CD4-positive, alpha-beta T cell treated with Interleukin-10 for 1 hour (primary cell): ENCODE results near the gene IQUB.
"Not testable (repeated sequence)": the region's sequence is repeated elsewhere in the genome, so short reads cannot be mapped to it uniquely, and the experiment has no call there.

Experiments used
- DNase-seq: peaks from one replicate; pipeline ENCODE4 v3.0.0-alpha.2; 2020

IQUB gene

DNA sequence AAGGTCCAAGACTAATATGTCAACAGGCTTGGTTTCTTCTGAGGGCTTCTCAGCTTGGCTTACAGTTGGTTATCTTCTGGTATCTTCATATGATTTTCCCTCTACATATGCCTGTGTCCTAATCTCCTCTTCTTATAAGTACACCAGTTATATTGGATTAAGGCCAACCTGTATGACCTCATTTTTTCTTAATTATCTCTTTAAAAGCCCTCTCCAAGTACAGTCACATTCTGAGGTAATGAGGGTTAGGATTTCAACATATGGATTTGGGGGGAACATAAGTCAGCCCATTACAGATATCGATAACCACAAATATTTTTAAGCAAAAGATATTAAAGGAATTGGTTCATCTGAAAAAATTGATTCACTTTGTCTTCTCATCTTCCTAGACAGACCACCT lies 49.2 kb downstream of the IQUB start:
- no peak for DNase-seq

DNA sequence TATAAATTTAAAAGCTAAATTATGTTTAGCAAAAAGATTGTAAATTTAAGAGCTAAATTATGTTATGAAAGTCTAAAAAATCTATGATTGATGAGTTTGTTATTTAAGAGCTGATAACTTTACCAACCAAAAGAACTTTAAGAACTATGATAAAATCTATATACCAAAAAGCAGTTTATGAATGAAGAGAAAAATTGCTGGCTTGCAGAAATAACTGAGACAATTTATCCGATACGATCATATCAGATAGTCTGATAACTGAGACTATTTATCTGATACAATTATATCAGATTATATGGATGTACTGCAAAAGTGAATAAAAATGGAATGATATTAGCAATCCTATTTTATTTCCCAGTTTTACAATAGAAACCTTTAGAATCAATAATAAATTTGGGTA lies 50.2 kb downstream of the IQUB start:
- no peak for DNase-seq

DNA sequence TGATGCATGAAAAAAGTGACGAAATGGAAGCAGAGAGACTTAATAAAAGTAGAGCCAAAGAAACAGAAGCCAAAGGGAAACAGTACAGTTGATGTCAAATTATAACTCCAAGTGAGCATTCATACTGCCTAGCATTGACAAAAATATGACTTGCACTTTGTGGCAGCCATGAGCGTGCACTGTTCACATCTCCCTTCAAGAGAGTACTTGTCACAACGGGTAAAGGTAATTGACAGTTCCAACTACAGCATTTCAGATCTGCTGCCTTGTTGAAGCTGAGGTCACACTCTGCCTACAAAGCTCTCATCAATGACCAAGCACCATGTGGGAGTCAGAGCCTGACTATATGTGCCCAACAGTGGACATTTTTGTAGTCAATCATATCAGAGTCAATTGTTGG lies 54.3 kb downstream of the IQUB start:
- no peak for DNase-seq

DNA sequence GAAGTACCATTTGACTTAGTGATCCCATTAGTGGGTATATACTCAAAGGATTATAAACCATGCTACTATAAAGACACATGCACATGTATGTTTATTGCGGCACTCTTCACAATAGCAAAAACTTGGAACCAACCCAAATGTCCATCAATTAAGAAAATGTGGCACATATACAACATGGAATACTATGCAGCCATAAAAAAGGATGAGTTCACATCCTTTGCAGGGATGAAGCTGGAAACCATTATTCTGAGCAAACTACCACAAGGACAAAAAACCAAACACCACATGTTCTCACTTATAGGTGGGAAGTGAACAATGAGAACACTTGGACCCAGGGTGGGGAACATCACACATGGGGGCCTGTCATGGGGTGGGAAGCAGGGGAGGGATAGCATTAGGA lies 56.3 kb downstream of the IQUB start:
- not testable (repeated sequence) for DNase-seq

DNA sequence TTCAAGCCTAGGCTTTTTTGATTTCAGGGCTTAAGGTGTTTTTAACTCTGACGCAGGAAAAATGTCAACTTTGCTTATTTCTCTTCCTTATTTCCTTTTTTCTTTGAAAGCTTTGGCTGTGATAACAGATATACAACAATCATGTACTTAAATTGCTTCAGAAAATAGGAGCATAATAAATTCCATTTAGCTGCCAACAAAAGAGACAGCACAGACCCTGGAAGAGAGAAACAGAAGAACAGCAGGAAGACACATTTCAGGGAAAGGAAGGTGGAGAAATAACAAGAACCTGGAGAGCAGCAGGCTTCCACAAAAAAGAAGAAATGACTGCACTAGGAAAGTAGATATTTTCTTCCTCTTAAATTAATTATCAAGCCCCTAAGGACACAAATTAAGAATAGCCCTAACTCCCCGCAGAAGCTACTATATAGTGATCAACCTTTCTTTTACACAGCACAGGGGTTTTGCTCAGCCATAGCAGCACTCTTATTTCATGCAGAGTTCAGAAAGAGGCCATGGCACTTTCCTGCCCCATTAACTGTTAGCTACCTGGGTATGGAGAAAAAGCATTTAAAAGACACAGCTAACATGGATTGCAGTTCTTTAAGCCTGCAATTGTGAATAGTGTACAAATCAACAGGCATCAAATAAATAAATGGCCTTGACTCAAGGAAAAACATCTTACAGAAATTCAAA lies 61.5 kb downstream of the IQUB start:
- no peak for DNase-seq

DNA sequence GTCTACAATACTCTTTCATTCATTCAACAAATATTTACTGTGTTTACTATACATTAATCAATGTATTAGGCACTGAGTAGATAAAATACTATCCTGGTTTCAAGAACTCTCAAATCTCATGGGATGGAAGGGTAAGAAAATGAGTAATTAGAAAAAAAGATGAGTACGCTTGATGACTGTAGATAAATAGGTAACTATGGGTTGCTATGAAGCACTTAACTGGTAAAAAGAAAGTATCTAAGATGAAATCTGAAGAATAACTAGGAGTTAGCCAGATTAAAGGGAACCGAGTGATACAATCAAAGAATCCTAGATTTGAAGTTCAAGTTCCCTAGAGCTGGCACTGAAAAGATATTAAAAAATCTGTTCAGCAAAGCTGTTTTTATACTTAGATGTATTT lies 62.1 kb downstream of the IQUB start:
- no peak for DNase-seq

DNA sequence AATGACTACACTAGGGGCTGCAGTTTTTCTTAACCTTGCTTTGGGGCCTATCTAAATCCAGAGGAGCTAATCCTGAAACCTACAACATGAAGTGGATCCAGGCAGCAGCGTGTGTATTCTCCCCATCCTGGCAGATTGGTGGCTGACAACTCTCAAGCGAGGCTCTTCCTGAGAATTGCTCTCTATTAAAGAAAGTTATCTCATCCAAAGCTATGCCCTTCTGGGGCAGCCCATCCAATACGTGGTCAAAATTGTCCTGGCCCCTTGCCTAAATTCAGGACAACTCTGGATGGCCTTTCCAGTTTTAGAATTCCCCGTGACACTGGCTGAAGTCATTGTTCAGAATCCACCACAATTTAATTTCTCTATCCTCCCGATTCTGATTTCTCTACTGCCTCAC lies 66.1 kb downstream of the IQUB start:
- no peak for DNase-seq

DNA sequence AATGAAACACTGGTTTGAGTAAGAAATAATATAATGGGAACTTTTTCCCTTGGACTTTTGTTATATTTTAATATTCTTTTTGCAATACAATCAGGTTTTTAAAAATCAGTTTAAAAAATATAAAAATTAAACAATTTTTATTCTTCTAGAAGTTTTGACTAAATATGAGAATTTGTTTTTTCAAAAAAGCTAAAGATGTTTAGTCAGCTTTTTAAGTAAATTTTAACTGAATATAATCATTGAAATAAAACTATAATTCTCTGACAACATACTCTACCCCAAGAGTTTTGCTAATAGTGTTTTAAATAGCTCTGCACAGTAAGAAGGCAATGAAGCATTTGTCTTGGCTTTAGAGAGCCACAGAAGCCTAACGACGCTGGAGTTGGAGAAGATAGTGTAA lies 70.5 kb downstream of the IQUB start:
- DNase-seq, result no peak

DNA sequence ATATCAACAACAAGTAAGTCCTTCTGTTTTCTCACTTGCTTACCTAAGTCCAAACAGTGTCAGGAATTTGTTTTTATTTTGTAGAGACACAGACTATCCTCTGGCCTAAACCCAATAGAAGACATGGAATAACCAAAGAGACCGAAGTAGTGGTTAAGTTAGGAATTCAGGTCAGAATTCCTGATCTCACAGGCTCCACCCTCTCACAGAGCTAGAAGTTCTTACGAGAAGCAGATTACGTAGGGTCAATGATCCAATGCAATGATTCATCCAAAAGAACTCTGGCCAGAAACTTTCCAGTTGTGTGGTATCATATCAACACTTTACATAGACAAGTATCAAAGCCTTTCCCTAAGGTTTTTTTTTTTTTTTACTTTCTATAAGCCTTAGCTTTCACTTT lies 73.8 kb downstream of the IQUB start:
- no peak for DNase-seq

DNA sequence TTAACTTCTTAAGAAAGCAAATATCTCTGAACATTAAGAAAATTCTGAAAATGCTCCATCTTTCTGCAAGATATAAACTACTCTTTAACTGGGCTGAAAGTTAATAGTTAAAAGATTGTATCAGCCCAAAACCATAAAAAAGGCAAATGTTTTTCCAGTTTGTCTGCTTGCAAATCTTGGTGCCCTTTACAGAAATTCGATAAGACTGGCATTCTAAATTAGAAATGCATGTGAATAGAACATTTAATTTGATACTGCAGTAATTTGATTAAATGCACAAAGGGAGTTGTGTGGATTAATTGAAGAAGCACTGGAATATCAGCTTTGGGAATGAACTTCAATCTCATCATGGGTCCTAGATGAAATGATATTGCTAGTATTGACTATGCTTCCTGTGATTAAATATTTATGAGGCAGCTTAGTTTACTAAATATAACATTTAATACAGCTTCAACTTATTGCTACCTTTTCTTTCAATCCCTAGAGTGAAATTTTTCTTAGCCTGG lies 78.4 kb downstream of the IQUB start:
- no peak for DNase-seq

DNA sequence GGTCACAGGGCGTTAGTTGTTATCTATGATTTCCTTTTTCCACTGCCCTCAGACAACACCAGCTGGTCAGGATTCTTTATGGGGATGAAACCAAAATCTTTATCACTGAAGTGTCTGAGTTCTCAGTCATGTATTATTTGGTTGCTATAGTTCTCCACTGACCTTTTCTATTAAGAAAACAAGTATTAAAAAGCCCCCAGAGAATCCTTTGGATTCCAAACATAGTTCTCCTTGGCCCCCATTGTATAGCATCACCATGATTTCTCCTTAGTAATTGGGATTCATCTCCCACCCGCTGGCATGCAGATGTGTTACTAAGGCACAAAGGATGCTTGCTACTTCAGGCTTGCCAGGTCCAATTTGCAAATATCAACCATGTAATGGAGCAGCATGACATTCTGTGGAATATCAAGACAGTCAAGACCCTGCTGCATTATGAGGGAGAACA lies 94.3 kb downstream of the IQUB start:
- no peak for DNase-seq

DNA sequence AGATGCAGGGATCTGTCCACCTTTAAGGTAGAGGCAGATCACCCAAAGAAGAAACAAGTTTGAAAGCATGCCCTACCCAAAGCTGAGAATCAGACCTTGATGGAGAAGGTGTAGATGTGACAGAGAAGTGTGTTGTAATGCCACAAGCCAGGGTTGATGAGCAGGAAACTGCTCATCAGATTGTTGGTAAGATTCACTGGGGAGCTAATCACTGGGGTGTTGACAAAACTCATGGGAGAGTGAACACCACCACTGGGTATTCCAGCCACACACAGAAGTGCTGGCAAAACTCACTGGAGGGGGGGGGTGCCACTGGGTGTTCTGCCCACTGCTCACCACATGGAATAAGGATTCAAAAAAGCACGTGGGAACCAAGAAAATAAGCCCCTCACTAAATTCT lies 95.2 kb downstream of the IQUB start:
- no peak for DNase-seq

DNA sequence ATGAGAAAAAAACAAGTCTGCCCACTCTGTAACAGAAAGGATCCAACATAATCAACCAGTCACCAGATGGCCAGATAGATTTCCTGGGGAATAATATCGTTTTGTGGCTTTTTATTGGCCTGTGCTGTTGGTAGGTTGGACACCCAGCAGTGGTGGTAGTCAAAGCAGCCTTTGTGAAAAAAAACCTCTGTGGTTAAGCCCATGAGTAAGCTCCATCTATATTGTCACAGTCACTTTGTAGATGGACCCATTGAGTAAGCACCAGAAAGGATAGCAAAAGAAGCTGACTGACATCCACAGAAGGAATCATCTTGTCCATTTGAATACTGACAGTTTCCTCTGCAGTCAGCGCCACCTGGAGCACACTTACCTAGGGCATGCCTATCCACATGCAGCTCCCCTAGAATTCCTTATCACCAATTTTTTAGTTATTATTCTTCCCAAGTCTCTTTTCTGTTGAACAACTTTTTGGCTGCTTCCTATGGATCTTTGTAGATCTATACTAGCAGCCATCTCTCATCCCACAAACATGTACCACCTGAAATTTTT lies 96.9 kb downstream of the IQUB start:
- no peak for DNase-seq

DNA sequence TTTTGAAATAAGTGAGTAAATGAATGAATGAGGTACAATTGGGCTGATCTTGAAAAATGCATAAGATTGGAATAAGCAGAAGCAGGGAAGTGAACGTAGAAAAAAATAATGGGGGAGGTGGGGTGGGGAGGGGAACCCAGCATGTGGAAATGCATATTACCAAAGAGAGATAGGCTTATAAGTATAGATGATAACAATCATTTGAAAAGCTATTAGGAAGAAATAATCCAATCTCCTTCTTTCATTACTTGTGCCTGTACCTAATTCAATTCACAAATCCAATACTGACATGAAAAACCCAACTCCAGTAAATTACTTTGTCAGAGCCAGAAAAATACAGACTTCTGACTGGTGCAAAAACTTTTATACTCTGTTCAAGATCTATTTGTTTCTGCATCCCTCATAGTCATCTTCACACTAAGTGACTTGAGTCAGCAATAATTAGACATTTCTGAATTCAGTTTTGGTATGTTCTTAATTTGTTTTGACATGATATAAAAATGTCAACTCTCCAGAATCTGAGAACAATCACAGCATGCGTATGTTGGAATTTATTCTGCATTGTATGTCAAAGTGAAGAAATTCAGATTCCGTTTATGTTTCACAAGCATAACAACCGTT lies 99.2 kb downstream of the IQUB start:
- DNase-seq, result no peak

DNA sequence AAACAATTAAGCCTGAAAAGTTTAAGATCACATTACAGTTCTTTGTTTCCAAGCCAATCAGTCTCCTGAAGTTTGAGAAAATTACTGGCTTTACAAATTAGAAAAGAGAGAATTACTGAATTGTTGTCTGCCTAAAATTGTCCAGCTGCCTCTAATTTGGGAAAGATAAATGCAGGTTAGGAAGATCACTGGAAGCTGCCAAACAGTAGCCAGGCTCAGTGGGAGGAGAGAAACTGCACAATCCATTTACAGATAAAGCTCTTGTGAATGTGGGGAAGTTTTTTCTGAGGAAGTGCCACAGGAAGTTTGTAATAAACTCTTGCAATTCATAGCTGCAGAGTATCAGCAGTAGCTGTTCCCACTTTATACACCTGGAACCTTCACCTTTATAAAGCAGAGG lies 100.7 kb downstream of the IQUB start:
- DNase-seq, result no peak

DNA sequence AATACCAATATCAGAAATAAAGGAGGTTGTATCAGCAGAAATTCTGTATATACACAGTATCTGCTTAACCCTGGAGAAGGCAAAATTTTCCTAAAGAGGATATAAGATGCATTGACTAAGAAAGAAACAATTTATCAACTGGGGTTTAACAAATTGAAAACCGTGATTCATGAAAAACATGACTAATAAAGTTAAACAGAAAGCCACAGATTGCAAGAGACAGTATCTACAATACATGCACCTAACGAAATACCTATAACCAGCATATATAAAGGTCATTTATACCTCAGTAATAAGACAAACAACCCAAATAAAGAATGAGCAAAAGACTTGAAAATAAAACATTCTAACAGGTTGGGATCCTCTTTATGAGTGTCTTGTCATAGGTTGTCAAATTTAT lies 101.8 kb downstream of the IQUB start:
- DNase-seq, result no peak

DNA sequence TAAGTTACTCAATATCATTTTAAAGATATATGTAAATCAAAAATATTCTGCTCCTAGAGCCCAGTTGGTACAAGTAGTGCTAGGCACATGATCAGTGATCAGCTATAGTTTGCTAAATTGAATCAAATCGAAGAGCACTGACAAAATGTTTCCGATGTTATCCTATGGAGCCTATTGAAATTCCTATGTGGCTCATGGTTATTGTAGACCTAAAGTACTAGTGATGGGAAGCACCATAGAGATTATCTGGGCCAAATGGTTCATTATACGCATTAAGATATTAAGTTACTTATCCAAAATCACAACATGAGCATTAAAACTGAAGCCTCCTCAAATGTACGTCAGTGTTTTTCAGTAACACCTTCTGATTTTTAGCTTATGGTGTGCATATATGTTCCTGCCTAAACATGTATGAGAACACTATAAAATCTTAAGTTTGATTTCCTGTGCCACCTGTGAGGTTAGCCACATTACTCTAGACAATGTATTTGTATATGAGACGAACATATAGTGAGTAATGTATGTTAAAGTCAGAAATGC lies 103.2 kb downstream of the IQUB start:
- no peak for DNase-seq

DNA sequence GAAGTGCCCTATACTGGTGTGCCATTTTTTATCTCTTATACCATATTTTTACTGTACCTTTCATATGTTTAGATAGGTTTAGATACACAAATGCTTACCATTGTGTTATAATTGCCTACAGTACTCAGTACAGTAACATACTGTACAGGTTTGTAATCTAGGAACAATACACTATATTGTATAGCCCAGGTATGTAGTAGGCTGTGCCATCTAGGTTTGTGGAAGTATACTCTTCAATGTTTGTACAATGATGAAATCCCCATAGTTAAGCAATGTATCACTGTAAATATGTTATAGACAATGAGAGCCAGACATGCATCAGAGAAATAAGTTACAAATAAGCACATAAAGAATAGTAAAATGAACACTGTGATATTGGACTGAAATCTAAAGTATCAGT lies 109.1 kb downstream of the IQUB start:
- no peak for DNase-seq

DNA sequence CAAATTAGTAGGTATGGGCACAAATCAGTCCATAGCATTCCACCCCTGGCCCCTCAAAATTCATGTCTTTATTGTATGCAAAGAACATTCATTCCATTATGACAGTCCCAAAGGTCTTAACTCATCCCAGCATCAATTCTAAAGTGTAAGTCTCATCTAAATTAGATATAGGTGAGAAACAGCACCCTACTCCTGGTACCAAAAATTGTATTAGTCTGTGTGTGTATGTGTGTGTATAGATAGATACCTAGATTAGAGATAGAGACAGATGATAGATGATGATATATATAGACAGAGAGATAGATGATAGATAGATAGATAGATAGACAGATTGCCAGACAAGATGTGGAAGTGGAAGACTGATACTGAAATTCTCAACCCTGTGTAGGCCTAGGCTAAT lies 109.9 kb downstream of the IQUB start:
- DNase-seq, result no peak

DNA sequence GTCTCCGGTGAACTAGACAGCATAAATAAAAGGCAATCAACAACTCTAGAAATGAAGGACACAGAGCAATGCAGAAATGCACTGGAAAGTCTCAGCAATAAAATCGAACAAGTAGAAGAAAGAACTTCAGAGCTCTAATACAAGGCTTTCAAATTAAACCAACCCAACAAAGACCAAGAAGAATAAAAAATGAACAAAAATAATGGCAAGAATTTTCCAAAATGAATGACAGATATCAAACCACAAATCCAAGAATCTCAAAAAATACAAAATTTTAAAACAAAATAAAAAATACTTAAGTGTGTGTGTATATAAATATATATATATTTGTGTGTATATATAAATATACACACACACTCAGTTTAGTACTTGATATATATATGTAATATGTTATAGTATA lies 110.8 kb downstream of the IQUB start:
- DNase-seq, result no peak

DNA sequence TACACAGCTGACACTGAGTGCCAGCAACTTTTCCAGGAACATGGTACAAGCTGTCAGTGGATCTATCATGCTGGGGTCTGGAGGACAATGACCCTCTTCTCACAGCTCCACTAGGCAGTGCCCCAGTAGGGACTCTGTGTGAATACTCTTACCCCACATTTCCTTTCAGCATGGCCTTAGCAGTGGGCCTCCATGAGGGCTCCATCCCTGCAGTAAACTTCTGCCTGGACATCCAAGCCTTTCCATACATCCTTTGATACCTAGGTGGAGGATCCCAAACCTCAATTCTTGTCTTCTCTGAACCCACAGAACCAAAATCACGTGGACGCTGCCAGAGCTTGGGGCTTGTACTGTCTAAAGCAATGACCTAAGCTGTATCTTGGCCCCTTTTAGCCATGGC lies 116.8 kb downstream of the IQUB start:
- DNase-seq, result no peak

DNA sequence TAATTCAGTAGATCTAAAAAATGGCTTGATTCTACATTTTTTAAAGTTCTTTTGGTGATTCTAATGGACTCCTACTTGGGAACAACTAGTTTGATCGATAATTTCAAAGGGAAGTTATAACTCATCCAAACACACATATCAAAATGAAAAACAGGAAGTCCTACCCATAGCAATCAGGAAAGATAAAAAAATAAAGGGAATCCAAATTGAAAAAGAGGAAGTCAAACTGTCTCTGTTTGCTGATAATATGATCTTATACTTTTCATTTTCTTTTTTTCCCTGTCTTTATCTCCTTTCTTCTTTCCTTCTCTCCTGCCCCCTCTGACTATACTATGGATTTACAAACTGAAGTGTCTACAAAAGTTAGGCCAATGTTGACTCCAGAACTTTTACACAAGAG lies 118.8 kb downstream of the IQUB start:
- no peak for DNase-seq

DNA sequence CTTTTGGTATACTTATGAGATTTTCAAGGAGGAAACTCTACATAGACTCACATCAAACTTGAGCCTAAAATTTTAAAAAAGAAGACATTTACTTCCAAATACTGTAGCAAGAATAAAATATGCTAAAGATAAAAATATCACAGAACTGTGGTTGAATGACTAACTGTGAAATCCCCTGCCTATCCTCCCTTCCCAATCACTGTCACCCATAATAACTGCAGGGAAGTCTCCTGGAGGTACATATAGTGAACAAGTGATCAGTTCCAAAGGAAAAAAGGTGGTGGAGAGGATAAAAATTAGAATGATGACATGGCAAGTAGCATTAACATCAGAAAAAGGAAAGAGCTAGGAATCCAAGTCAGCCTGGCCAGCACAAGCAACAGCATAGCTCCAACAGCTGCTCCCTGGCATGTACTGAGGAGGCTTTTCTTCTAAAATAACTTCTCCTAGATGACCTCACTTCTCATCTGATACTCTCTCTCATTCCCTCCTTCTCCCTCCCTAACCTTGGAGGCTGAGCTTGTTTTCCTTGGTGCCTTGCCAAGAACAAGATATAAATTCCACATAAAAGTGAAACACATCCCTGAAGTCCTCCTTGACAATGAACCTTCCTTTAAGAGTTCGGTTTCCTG lies 124.0 kb downstream of the IQUB start:
- DNase-seq, result no peak

DNA sequence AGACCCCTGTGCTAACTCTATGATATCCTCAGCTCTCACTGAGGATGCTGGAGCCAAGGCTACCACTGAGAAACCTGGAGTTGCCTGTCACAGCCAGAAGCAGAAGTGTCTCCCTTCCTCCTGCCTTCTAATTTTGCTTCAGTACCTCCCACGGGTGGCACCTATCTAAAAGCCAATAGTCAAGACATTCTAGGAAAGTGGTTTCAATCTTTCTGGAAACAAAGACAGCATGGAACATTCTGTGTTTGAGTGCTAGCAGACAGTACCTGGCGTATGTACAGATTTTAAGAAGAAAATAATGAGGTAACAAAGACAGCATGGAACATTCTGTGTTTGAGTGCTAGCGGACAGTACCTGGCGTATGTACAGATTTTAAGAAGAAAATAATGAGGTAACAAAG lies 126.4 kb downstream of the IQUB start:
- DNase-seq, result not testable (repeated sequence)
